ENCODE measurements around the gene CORO2B.

The CORO2B gene

GRCh38 chr15:68696414-68697363 is 117.9 kb downstream of the CORO2B start:
- DNase-seq (ENCODE audit: low spot score) = no peak
- FAIRE-seq = peak; percentile 52

GRCh38 chr15:68697711-68698690 is 119.2 kb downstream of the CORO2B start:
- DNase-seq (ENCODE audit: low spot score) = no peak
- FAIRE-seq = no peak

GRCh38 chr15:68698708-68699107 is 119.9 kb downstream of the CORO2B start:
- FAIRE-seq (peak; percentile 68), DNase-seq (ENCODE audit: low spot score) (no peak)

- DNase-seq (ENCODE audit: low spot score) (no peak), FAIRE-seq (no peak)
Measured at GRCh38 chr15:68699124-68699880, 120.5 kb downstream of the CORO2B start.

- FAIRE-seq (peak; percentile 37), DNase-seq (ENCODE audit: low spot score) (peak; percentile 25)
Measured at GRCh38 chr15:68699881-68700454, 121.2 kb downstream of the CORO2B start.

- DNase-seq (ENCODE audit: low spot score) (peak; percentile 91), FAIRE-seq (peak; percentile 77)
Measured at GRCh38 chr15:68700455-68701123, 121.8 kb downstream of the CORO2B start.

- FAIRE-seq = no peak
Measured at GRCh38 chr15:68701886-68702285, 123.1 kb downstream of the CORO2B start.

GRCh38 chr15:68704496-68705021 is 125.8 kb downstream of the CORO2B start:
- FAIRE-seq = no peak
- DNase-seq (ENCODE audit: low spot score) = no peak

More at GRCh38 chr15:68701886-68702285, 123.1 kb downstream of the CORO2B start:
- DNase-seq (ENCODE audit: low spot score) = no peak

- DNase-seq (ENCODE audit: low spot score) (no peak), FAIRE-seq (no peak)
Measured at GRCh38 chr15:68706256-68706655, 127.5 kb downstream of the CORO2B start.

GRCh38 chr15:68706931-68707330 is 128.1 kb downstream of the CORO2B start:
- DNase-seq (ENCODE audit: low spot score) (no peak), FAIRE-seq (no peak)

- FAIRE-seq (peak; percentile 37), DNase-seq (ENCODE audit: low spot score) (no peak)
Measured at GRCh38 chr15:68707386-68707785, 128.6 kb downstream of the CORO2B start.

- DNase-seq (ENCODE audit: low spot score) = no peak
- FAIRE-seq = no peak
Measured at GRCh38 chr15:68709876-68710275, 131.1 kb downstream of the CORO2B start.

- FAIRE-seq = peak; percentile 37
- no peak for DNase-seq (ENCODE audit: low spot score)
Measured at GRCh38 chr15:68710536-68710935, 131.7 kb downstream of the CORO2B start.

- no peak for FAIRE-seq
- DNase-seq (ENCODE audit: low spot score) = no peak
Measured at GRCh38 chr15:68711406-68711805, 132.6 kb downstream of the CORO2B start.

GRCh38 chr15:68712886-68713285 is 134.1 kb downstream of the CORO2B start:
- FAIRE-seq (peak; percentile 63), DNase-seq (ENCODE audit: low spot score) (no peak)

GRCh38 chr15:68713874-68714273 is 135.1 kb downstream of the CORO2B start:
- FAIRE-seq (no peak), DNase-seq (ENCODE audit: low spot score) (no peak)

GRCh38 chr15:68715111-68715510 is 136.3 kb downstream of the CORO2B start:
- FAIRE-seq (no peak), DNase-seq (ENCODE audit: low spot score) (no peak)

GRCh38 chr15:68717951-68718350 is 139.2 kb downstream of the CORO2B start:
- DNase-seq (ENCODE audit: low spot score) (no peak), FAIRE-seq (peak; percentile 9)

- DNase-seq (ENCODE audit: low spot score) (no peak), FAIRE-seq (no peak)
Measured at GRCh38 chr15:68718468-68718867, 139.7 kb downstream of the CORO2B start.

- FAIRE-seq = no peak
Measured at GRCh38 chr15:68719051-68719450, 140.3 kb downstream of the CORO2B start.

More at GRCh38 chr15:68719051-68719450, 140.3 kb downstream of the CORO2B start:
- DNase-seq (ENCODE audit: low spot score) = no peak

All from urothelium cell line (cell line).